ENCODE measurements around the gene OGG1. TPM values are rescaled to one million over a fixed set of nuclear protein-coding genes. Genes with fewer than 3 reads are reported as not detected.

The OGG1 gene
- total and polyA plus RNA-seq, 9 of the 15 experiments (the other 6 are each of a cell fraction or from before 2014, with no cell fraction given) = 6.6 to 33.0 (median 24.4) TPM

DNA sequence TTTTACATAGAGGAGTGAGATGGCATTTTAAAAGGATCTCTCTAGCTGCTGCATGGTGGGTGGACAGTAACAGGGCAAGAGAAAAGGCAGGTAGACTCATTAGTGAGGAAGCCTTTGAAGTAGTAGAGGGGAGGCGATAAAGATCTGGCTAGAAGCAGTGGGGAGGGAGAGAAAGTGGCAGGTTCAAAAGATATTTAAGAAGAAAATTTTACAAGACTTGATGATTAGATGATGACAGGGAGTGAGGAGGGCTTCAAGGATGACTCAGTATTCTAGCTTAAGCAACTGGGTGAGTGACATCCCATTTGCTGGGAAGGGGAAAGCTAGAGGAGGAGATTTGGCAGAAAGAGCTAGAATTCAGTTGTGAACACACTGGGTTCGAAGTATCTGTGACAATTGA is 22.0 kb upstream of the OGG1 start (continued):
- TF ChIP-seq SAP30 (IDR thresholded peaks at IDR 0.05; ENCODE audit: borderline replicate concordance, insufficient read depth, low read depth, low read length, poor library complexity, severe bottlenecking) = no peak
- TF ChIP-seq, protein P1, sequence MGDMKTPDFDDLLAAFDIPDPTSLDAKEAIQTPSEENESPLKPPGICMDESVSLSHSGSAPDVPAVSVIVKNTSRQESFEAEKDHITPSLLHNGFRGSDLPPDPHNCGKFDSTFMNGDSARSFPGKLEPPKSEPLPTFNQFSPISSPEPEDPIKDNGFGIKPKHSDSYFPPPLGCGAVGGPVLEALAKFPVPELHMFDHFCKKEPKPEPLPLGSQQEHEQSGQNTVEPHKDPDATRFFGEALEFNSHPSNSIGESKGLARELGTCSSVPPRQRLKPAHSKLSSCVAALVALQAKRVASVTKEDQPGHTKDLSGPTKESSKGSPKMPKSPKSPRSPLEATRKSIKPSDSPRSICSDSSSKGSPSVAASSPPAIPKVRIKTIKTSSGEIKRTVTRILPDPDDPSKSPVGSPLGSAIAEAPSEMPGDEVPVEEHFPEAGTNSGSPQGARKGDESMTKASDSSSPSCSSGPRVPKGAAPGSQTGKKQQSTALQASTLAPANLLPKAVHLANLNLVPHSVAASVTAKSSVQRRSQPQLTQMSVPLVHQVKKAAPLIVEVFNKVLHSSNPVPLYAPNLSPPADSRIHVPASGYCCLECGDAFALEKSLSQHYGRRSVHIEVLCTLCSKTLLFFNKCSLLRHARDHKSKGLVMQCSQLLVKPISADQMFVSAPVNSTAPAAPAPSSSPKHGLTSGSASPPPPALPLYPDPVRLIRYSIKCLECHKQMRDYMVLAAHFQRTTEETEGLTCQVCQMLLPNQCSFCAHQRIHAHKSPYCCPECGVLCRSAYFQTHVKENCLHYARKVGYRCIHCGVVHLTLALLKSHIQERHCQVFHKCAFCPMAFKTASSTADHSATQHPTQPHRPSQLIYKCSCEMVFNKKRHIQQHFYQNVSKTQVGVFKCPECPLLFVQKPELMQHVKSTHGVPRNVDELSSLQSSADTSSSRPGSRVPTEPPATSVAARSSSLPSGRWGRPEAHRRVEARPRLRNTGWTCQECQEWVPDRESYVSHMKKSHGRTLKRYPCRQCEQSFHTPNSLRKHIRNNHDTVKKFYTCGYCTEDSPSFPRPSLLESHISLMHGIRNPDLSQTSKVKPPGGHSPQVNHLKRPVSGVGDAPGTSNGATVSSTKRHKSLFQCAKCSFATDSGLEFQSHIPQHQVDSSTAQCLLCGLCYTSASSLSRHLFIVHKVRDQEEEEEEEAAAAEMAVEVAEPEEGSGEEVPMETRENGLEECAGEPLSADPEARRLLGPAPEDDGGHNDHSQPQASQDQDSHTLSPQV (IDR thresholded peaks at IDR 0.05) = no peak
- TF ChIP-seq HNRNPL (IDR thresholded peaks at IDR 0.05; ENCODE audit: low read depth, low read length) = no peak
- TF ChIP-seq, protein P2, sequence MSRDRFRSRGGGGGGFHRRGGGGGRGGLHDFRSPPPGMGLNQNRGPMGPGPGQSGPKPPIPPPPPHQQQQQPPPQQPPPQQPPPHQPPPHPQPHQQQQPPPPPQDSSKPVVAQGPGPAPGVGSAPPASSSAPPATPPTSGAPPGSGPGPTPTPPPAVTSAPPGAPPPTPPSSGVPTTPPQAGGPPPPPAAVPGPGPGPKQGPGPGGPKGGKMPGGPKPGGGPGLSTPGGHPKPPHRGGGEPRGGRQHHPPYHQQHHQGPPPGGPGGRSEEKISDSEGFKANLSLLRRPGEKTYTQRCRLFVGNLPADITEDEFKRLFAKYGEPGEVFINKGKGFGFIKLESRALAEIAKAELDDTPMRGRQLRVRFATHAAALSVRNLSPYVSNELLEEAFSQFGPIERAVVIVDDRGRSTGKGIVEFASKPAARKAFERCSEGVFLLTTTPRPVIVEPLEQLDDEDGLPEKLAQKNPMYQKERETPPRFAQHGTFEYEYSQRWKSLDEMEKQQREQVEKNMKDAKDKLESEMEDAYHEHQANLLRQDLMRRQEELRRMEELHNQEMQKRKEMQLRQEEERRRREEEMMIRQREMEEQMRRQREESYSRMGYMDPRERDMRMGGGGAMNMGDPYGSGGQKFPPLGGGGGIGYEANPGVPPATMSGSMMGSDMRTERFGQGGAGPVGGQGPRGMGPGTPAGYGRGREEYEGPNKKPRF (IDR thresholded peaks at IDR 0.05; ENCODE audit: low read depth, low read length) = no peak
- no peak for TF ChIP-seq ETV5 (CRISPR knock-in tag; IDR thresholded peaks at IDR 0.05; ENCODE audit: low read depth)
- TF ChIP-seq HMGN3 (IDR thresholded peaks at IDR 0.05; ENCODE audit: borderline replicate concordance, extremely low read depth, insufficient read length, low read depth, low read length) = no peak
- TF ChIP-seq YBX1 (IDR thresholded peaks at IDR 0.05) = no peak
- TF ChIP-seq PML (IDR thresholded peaks at IDR 0.05; ENCODE audit: low read length) = no peak
- TF ChIP-seq KLF6 (CRISPR knock-in tag; IDR thresholded peaks at IDR 0.05; ENCODE audit: borderline replicate concordance) = no peak
- TF ChIP-seq, protein P3, sequence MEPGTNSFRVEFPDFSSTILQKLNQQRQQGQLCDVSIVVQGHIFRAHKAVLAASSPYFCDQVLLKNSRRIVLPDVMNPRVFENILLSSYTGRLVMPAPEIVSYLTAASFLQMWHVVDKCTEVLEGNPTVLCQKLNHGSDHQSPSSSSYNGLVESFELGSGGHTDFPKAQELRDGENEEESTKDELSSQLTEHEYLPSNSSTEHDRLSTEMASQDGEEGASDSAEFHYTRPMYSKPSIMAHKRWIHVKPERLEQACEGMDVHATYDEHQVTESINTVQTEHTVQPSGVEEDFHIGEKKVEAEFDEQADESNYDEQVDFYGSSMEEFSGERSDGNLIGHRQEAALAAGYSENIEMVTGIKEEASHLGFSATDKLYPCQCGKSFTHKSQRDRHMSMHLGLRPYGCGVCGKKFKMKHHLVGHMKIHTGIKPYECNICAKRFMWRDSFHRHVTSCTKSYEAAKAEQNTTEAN (CRISPR knock-in tag; IDR thresholded peaks at IDR 0.05) = no peak
- TF ChIP-seq GATA2 (CRISPR knock-in tag; IDR thresholded peaks at IDR 0.05) = no peak
- no peak for TF ChIP-seq ZNF3 (CRISPR knock-in tag; IDR thresholded peaks at IDR 0.05)
- TF ChIP-seq MAFF (IDR thresholded peaks at IDR 0.05; ENCODE audit: low read length) = no peak
- TF ChIP-seq ZZZ3 (IDR thresholded peaks at IDR 0.05) = no peak
